G401 (cell line): ENCODE measurements around the gene GFY. TPM values are rescaled to one million over a fixed set of nuclear protein-coding genes. Genes with fewer than 3 reads are reported as not detected.

ENCODE experiments used
- DNase-seq: peaks from one replicate; pipeline ENCODE4 v3.0.0-alpha.2; 2015; ENCODE audit warnings: low spot score
- in situ Hi-C: cut with HindIII; loops from 2 replicates; pipeline ENCODE4 v1.10.0; 2016; ENCODE audit warnings: low sequenced_read_pairs, mixed read lengths
- total RNA-seq: library from RNA; depleted of rRNA; stranded (reverse); fragments of >200 nt; shearing (Covaris generic); gene quantifications from 2 replicates; pipeline ENCODE4 v1.2.3, GENCODE V29; 2014

Gene GFY
- total RNA-seq, 1 experiment from 2014 or later: 1.3 TPM

DNA sequence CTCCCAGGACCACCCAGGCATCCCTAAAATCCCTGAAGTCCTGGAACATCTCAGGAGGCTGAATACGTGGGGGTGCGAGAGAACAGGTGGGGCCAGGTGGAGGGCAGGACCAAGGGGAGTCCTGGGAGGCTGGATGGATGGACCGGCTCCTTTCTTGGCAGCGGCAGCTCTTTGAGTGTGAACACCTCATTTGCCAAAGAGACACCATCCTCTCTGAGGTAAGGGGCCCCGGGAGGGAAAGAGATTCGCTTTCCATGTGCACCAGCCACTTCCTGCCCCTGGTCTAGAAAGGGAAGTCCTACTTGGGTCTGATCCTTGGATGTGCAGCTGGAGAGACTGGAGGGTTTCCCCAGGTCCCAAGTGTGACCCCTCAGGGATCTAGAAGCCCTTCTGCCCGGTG, 18.1 kb upstream of the GFY start:
- DNase-seq: no peak
- in situ Hi-C loops: no loop called here

DNA sequence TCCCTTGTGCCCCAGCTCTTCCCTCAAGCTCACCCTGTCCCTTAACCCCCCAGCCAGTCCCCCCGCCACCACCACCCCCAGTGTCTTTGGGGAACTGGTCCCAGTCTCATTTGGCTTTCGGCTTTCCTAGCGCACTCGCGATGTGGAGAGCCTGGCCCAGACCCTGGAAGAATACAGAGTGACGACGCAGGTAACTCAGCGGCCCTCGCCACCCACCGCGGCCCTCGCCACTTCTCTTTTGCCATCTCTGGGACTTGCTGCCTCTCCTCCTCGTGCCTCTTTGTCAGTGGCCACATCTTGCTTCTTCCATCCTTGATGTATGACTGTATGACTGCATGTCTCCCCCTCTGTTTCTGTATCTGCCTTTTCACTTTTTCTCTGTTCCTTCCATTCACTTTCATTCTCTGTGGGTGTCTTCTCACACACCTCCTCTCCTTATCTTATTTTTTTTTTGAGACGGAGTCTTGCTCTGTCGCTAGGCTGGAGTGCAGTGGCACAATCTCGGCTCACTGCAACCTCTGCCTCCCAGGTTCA, 17.6 kb upstream of the GFY start:
- in situ Hi-C loops: no loop called here
- no peak for DNase-seq

DNA sequence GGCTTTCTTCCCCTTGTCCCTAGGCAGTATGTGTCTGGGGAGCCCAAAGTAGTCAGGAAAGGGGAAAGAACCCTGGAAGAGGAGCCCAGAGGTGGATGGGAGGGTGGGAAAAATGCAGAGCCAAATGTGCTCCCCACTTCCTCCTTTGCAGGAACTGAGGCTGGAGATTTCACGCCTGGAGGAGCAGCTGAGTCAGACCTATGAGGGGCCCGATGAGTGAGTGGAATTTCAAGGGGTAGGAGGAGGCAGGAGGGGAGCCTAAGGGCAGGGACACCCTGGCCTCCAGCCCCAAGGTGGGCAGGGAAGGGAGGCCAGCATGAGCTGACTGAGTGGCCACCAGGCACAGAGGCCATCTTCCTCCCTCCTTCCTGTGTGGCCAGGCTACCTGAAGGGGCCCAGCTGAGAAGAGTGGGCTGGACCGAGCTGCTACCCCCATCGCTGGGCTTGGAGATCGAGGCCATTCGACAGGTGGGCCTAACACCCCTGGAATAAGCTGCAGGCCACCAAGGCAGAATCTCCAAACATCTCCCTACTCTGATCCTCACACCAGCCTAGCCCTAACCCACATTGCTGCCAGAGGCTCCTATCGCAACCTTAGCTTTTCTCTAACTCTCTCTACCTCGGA, 16.3 kb upstream of the GFY start:
- DNase-seq: no peak
- in situ Hi-C loops: no loop called here

DNA sequence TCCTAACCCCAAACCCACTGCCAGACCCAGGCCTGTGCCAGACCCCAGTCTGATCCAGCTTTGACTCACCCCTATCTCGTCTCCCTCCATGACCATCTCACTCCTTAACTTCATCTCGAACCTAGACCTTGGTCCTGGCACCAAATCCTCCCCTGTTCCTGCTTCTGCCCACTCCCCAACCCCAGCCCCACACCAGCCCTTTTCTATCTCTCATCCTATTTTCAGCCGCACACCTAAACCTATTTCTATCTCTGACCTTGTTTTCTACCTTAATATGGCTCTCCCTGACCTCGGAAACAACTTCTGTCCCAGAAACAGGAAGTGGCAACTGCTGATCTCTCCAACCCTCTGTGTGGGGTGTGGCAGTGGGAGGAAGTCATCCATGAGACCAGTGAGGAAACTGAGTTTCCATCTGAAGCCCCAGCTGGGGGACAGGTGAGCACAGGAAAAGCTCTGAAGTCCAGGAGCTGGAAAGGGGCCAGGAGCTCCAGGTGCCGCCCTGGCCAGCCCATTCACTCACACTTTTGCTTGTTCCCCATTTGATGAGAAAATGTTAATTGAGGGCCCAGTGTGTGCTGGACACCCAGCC, 15.7 kb upstream of the GFY start:
- in situ Hi-C loops: no loop called here
- no peak for DNase-seq

DNA sequence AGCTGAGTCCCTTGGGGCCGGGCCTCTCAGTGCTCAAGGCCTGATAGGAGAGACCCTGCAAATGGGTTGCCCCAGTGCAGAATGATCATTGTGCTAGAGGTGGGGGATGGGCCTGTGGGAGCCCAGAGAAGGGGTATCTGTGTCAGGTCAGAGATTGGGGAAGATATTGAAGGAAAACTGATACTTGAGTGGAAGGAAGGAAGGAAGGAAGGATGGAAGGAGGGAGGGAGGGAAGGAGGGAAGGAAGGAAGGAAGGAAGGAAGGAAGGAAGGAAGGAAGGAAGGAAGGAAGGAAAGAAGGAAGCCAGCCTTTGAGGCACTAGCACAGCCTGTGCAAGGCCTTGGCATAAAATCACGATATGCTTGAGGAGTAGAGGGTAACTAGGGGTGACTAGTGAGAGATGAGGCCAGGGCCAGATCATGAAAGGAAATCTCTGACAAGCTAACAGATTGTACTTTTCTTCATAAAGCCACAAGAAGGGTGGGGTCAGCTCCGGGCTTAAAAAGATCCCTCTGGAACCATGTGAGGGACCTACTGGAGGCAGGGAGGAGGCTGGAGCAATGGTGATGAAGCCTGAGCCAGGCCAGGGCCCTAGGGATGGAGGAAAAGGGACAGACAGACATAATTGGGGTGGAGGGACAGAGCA, 13.4 kb upstream of the GFY start:
- DNase-seq: no peak
- in situ Hi-C loops: no loop called here

DNA sequence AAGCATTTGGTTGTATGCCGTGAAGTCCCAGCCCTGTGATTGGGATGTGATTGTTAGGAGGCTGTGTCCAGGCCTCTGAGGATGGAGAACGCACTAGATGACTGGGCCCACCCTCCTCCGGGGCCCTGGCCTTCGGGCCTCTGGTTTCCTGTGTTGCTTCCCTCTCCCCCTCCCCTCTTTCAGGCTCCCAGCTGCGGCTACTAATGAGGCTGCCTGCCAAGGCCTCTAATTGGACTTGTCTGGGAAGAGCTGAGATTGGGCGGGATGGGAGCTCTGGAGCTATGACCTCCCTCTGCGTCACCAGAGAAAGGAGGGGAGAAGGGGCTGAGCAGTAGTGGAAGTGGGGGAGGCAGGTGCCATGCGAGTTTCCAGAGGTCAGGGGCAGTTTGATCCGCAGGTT, 11.8 kb upstream of the GFY start:
- DNase-seq: no peak
- in situ Hi-C loops: no loop called here

DNA sequence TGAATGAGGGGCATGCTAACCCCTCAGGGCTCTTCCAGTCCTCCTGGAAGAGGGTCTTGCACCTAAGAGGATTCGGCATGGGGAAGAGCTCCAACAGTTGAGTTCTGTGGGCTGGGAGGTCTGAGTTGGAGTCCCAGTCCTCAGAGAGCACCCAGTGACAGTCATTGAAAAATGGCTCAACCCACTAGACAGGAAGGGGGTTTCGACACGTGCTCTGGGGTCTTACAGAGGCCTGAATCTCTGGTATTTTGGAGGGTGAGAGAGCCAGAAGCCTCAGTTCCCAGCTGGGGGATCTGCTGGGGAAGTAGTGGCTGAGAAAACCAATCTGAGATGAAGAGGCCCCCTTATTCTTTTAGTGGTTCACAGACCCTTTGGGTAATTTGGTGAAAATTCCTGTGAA, 10.9 kb upstream of the GFY start:
- in situ Hi-C loops: no loop called here
- no peak for DNase-seq

DNA sequence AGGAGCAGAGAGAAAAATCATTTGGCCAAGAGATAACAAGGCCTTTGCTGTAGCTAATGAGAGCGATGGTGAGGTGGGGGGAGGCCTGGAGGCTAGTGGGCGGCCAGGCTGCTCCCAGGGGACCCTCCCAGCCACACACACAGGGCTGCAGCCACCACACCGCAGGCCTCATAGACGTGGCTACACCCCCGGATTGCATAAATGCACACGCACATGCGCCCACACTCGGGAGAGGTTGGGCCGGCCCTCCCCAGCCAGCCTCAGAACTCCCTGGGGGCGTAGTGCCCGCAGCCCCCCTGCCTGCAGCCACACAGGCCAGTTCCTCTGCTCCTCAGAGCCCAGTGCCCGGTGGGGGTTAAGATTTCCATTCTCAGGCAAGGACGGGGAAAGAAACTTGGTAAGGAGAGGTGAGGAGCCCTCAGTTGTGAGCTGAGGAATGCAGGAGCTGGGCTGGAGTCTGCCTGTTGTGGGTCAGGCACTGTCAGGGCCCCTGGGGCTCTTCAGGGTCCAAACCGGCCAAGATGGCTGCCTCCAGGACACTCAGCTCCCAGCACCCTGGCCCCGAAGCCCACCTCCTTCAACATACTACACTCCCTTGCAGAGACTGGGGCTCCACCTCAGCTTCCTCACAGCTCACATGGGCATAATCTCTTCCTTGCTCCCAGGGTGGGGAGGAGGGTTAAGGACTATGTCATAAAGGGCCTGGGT, 9.9 kb upstream of the GFY start:
- in situ Hi-C loops: no loop called here
- DNase-seq: no peak

DNA sequence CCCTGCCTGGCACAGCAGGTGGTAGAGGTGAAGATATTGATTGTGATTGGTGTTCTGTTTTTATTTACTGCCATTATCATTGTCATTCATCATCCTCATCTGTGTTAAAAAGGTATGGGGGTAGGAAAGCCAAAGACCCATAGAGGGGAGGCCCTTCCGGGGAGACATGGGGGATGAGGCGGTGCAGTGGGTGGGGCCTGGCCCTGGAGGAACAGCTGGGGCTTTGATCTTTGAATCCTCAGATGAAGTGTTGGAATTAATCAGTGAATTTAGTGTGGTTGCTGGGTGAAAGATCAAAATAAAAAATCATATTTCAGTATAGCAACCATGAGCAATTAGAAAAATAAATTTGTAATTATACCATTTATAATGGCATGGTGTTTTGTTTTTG, 9.4 kb upstream of the GFY start:
- in situ Hi-C loops: no loop called here
- no peak for DNase-seq

DNA sequence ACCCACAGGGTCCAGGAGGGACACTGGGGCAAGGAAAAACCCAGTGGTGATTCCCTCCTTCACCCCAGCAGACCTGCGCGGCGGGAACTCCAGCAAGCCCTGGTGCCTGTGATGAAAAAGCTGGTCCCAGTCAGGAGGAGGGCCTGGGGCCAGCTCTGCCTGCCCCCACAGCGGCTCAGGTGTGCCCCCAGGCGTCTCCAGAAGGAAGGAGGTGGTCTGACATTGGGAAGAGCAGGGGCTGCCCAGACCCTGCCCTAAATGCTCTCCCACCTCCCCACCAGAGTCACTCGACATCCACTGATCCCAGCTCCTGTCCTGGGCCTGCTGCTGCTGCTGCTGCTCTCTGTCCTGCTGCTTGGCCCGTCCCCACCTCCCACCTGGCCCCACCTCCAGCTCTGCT, 8.1 kb upstream of the GFY start:
- in situ Hi-C loops: no loop called here
- no peak for DNase-seq

DNA sequence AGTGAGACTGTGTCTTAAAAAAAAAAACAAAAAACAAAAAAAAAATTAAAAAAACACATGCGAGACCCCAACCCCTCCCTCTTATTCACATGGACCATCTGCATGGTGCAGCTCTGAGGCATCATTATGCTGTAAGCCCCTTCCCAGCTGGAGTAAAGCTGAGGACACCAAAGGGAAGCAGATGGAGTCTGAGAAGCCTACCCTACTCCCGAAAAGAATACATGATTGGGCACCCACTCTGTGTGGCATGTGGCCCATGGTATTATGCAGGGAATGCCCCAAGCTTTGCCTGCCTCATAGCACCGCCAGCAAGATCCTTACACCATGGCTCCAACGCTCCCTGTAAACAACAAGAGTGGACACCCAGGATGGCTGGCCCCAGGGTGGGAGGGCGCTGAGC, 6.7 kb upstream of the GFY start:
- DNase-seq: no peak
- in situ Hi-C loops: no loop called here

DNA sequence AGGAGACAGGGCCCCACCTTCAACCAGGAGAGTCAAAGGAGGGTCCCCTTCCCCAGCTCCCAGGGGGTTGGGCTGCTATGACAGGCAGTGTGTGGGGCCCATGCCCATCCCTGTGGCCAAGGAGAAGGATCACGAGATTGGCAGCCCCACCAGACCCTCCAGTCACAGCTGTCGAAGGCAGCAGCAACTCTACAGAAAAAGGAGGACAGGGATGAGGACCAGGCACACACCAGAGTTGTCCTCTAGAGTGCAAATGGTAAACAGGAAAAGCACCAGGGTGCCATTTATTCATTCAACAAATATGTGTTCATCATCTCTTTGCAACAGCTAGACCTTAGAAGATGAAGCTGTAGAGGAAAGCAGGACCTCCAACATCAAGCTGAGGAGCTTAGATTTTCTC, 6.0 kb upstream of the GFY start:
- DNase-seq: no peak
- in situ Hi-C loops: no loop called here

DNA sequence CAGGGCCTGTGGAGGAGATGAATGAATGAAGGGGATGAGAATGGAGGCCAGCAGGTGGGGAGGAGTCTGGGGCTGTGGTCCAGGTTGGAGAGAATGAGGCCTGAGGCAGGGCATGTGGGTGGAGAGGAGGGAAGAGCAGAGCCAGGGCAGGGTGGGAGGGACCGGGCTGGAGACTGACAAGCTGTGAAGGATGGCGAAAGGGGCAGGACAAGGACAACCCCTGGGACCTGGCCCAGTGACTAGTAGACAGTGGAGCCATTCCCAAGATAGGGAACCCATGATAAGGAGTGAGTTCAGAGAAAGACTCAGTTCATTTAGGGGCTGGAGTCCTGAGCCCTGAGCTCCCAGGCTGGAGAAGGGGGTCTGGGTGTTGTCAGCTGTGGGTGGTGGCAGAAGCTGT, 5.0 kb upstream of the GFY start:
- in situ Hi-C loops: no loop called here

DNA sequence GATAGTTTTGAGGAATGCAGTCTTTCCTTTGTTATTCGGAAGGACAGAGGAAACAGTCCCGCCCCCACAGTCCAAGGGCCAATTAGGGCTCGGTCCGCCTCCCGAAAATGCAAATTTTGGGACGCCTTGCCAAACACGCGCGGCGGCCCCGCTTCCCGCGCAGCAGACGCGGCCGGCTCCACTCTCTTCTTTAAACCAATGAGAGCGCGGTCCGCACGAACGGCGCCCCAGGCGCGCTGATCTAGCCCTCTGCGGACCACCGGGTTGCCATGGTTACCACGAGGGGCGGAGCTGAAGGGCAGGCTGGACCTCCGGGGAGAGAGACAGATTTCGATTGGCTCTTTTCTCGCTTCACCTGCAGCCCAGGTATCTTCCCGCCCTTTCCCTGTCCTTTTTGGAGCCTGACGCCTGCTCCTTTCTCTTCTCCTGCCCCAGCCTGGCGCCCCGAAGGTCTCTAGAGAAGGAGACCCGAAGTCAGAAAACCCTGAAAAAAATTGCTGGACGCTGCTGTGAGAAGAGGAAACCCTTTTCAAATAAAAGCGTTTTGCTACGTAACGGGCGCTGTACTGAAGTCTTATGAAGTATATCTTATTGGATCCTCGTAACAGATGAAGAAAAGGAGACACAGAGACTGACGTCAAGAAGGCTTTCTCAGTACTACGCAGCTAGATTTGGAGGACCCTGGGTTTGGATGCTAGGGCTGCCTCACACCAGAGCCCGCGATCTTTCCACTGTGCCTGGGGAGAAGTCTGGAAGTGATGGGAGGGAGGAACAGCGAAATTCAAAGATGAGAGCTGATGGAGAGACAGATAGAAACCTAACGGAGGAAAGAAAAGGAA, 3.9 kb upstream of the GFY start:
- peak; percentile 93 for DNase-seq
- in situ Hi-C loops: no loop called here

More for the DNA sequence above, 5.0 kb upstream of the GFY start:
- DNase-seq: no peak

DNA sequence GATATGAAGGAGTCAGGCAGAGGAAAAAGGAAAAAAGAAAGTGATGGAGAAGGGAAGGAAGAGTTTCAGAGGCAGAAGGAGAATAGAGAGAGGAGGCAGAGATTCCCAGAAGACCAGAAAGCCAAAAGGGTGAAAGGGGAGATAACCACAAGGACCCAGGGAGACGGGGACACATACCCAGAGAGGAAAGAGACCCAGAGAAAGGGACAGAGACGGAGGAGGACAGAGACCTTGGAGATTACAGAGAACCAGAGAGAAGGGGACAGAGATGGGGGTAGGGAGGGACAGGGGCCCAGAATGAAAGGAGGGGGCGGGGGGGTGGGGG, 3.3 kb upstream of the GFY start:
- in situ Hi-C loops: no loop called here
- no peak for DNase-seq

DNA sequence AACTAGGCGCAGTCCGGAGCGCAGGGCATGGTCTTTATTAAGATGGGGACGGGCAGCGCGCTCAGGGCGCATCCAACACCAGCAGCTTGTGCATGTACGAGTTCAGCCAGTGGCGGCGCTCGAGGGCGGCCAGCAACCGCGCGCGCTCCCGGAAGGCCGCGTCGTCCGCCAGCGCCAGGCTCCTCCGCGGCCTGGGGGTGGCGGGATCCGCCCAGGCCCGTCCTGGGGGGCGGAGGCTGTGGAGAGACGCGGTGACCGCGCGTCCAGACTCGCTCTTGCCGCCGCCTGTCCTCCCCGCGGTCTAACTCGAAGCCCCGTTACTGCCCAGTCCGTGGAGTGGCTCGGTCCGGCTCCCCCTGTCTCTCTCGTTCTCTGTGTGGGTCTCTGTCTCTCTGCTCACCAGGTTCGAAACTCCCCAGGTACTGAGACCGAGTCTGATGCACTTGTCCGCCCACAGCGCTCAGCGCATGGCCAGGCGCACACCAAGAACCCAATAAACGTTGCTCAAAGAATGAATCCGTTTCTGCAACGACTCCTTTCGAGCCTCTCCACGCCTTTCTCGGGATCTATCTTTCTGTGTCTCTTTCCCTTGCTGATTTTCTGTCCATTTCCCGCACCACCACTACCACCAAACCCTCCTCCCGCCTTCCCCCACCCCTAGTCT, 2.6 kb upstream of the GFY start:
- in situ Hi-C loops: no loop called here
- peak; percentile 80 for DNase-seq

DNA sequence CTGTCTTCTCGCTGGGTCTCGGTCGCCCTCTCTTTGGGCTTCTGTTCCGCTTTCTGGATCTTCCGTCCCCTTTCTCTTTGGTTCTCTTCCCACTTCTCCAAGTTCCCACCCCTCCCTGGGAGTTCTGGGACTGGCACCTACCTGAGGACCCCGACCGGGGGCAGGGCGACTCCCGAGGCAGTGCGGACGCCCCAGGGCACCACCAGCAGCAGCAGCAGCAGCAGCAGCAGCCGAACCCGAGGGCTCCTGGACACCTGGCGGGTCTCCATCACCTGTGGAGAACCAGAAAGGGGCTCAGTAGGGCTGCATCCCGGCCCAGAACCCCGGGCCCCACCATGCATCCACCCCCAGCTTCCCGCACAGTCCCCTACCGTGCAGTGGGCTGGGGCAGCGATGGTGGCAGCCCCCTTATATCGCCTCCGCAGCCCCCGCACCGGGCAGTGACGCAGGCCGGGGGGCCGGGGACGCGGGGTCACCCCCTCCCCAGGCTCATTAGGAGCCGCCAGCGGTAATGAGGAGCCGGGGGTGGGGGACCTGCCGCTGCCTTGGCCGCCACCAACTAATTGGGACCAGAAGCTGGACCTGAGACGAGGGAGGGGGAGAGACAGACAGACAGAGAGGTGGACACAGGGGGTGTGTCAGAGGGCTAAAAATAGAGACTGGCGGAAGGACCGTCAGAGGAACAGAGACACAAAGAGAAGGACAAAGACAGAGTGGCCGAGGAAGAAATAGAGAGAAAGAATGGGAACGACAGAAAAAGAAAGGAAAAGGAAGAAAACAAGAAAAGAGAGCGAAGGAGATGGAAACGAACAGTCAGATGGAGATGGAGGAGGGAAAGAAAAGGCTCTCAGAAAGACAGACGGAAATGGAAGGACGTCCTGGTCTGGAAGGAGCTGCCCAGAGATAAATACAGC, 1.9 kb upstream of the GFY start, which contains the start of gene PTH2:
TSS of gene PTH2 (minus strand) at position 371 of the 914 bp plus-strand sequence. CDS start at position 269, 102 bp downstream.
- in situ Hi-C loops: no loop called here

DNA sequence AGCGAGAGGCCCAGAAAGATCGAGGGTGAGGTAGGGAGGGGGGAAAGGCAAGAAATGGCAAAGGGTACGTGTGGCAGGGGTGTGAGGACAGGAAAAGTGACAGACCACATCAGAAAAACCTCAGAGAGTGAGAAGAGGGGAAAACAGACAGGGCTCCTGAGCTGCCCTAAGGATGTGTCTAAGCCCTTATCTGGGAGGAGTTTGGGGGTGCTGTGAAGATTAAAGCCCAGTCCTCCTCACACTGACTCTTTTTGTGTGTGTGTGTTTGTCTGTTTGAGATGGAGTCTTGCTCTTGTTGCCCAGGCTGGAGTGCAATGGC, 1.2 kb upstream of the GFY start:
- DNase-seq: no peak
- in situ Hi-C loops: no loop called here

More for the DNA sequence above, 1.9 kb upstream of the GFY start, which contains the start of gene PTH2:
- no peak for DNase-seq
